Liver (tissue), 3 donors: Measurements from ENCODE around the gene MTMR8.

Experiments used
- CTCF ChIP-seq: fragments of 150-350 bp; IDR thresholded peaks from 2 replicates; pipeline ENCODE4 v1.5.1; 2017; ENCODE audit warnings: improper control_type of control experiment, low read depth, low read length; ENCODE audit not compliant: missing input control
- FOXA1 ChIP-seq: IDR thresholded peaks from 2 replicates; pipeline ENCODE4 v1.6.1; 2016; ENCODE audit warnings: antibody characterized with exemption
- MAX ChIP-seq: IDR thresholded peaks from 2 replicates; pipeline ENCODE4 v1.6.1; 2016; ENCODE audit warnings: antibody characterized with exemption
- RXRA ChIP-seq, 2 donors: IDR thresholded peaks; 2 replicates each; pipeline ENCODE4 v1.6.1; 2017 to 2018; ENCODE audit warnings: antibody characterized with exemption in 2 of 2, mild to moderate bottlenecking in 1 of 2
- YY1 ChIP-seq: IDR thresholded peaks from 2 replicates; pipeline ENCODE4 v1.6.1; 2016; ENCODE audit warnings: antibody characterized with exemption, mild to moderate bottlenecking
- donor health status: healthy.
- donor health status: healthy.

- no peak for TF ChIP-seq YY1
- TF ChIP-seq CTCF = no peak
- no peak for TF ChIP-seq MAX
- TF ChIP-seq FOXA1 = no peak
- no peak for TF ChIP-seq RXRA (IDR thresholded peaks at IDR 0.05)
Measured at GRCh38 chrX:64389489-64389888, 5.8 kb downstream of the MTMR8 start.
